Hematopoietic multipotent progenitor cell treated with erythropoietin and hydrocortisone succinate and interleukin-3 and kit ligand, for 4 days (in vitro differentiated cells): ENCODE measurements around the gene CPD.
"Not testable (repeated sequence)": the region's sequence is repeated elsewhere in the genome, so short reads cannot be mapped to it uniquely, and the experiment has no call there.

Source experiments
- DNase-seq: peaks from one replicate; pipeline ENCODE4 v3.0.0-alpha.2; 2015

Gene CPD

DNA sequence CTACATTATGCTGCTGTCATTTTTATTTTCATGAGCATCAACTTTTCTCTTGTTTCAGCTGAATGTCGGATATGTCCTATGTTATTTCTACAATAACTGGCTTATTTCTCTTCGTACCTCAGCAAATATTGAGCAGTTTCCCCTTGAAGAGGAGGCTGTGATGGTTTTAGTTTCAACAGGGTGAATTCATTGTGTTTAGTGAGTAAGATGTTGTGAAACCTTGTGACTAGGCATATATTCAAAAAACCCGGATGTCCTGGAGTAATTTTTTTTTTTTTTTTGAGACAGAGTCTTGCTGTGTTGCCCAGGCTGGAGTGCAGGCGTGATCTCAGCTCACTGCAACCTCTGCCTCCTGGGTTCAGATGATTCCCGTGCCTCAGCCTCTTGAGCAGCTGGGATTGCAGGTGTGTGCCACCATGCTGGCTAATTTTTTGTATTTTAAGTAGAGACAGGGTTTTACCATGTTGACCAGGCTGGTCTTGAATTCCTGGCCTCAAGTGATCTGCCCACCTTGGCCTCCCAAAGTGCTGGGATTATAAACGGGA, 11.1 kb downstream of the CPD start:
- no peak for DNase-seq

DNA sequence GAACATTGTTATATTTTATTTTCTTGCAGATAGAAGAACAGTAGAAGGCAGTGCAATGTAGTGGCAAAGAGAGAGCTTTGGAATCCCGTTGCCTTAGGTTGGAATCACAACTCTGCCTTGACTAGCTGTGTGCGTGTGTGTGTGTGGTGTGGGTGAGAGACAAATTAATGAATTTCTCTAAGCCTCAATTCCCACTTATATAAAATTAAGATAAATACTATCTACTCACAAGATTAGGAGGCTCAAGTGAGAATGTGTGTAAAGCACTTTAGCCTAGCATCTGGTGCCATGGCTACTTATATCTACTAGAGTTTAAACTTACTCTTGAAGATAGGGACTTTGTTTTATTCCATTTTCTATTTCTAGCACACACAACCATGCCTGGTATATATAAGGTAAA, 12.8 kb downstream of the CPD start:
- DNase-seq = no peak

DNA sequence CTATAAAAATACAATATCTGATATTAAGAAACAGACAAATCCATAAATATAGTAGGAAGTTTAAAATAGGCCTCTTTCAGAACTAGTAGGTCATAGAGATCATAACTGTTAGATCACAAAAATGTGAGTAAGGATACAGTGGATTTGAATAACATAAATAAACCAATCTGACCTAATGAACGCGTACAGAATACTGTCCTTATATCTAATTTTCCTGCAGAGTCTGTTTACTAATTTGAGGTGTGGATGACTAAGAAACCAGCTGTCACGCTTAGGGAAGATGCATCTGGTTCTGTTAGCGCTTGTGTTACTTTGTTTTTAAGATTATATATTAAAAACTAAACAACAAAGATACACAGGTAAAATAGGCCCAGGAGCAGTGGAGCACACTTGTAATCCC, 14.8 kb downstream of the CPD start:
- DNase-seq = no peak

DNA sequence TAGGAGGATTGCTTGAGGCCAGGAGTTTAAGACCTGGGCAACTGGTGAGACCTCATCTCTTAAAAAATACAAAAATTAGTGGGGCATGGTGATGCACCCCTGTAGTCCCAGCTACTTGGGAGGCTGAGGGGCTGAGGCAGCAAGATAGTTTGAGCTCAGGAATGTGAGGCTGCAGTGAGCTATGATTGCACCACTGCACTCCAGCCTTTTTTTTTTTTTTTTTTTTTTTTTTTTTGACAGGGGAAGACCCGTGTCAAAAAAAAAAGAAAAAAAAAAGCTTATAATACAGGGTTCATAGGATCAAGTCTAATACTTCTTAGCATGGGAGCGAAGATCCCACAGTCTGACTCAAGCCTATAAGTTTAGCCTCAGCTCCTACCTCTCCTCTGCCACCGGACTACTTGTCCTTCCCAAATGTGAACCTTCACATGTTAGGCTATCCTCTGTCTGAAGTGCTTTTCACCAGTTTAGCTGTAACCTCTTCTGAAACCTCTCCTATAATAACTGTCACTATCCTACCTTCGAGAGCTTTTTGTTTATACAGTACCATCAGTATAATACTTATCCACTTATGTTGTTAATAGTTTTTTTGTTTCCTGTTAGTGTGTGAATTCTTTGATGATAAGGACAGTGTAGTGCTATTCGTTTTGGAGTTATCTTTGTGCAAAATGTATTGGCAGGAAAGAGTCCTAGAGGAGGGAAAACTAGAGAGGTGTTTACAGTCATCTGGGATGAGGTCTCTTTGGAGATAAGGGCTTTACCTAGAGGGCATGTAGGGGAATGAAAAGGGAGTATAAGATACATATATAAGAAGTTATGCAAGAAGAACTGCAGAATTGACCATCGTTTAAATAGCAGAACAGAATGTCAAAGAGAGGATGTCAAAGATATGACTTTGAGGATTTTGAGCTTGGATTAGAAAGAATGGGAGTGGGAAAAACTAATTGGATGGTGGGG, 15.5 kb downstream of the CPD start:
- no peak for DNase-seq

DNA sequence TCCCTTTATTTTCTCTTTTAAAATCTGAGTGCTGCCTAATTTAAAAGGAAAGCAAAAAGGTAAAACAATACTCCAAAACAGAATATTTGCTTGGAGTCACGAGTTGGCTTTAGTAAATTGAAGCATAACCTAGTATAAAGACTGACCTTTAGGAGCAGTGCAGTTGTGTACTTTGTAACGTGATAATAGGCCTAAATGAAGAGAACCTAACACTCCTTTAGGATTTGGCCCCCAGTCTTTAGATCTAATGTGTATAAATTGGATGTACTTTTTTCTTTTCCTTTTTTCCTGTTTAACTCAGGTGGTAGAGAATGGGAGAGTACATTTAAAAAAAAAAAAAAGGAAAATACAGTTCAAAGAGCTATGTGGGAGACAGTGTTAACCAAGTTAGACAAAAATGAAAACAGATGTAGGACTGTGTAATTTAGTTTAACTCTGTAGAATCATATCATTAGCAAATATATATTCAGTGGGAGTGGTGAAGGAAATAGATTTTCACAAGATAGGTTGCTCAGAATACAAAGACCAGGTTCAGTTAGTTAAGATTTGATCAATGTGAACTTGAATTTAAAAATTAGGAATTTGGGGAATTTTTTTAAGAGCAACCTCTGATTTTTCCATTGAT, 16.8 kb downstream of the CPD start:
- DNase-seq = no peak

DNA sequence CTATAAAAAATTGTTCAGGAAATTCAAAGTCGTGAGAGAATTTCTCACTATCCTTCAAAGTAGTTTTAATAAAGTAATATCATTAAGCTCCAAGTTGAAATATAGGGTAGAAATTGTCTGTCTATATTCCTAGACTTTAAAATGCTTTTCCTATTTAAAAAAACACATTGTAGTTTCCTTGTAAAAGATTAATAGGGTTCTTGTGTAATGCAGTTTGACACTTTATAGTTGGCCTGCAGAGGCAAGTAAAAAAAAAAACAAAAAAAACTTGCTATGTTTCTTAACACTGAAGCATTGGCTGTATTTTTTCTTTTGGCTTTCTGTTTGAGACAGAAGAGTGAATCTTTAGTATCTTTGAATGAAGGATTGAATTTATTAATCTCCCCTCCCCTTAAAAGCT, 17.4 kb downstream of the CPD start:
- DNase-seq = no peak

DNA sequence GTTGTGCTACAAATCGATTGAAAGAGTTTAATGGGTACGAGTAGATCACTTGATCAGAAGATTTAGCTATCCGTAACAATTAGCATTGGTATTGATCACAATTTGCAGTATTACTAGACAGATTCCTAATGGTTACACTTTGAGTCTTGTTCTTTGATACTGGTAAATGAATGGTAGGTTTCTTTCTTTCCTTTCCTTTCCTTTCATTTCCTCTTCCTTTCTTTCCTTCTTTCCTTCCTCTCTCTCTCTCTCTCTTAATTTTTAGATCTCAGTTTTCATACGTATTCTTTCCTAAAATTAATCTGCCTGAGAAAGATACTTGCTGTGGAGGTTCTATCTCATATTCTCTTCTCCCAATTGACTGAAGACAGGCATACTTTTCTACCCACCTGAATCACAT, 17.9 kb downstream of the CPD start:
- no peak for DNase-seq

DNA sequence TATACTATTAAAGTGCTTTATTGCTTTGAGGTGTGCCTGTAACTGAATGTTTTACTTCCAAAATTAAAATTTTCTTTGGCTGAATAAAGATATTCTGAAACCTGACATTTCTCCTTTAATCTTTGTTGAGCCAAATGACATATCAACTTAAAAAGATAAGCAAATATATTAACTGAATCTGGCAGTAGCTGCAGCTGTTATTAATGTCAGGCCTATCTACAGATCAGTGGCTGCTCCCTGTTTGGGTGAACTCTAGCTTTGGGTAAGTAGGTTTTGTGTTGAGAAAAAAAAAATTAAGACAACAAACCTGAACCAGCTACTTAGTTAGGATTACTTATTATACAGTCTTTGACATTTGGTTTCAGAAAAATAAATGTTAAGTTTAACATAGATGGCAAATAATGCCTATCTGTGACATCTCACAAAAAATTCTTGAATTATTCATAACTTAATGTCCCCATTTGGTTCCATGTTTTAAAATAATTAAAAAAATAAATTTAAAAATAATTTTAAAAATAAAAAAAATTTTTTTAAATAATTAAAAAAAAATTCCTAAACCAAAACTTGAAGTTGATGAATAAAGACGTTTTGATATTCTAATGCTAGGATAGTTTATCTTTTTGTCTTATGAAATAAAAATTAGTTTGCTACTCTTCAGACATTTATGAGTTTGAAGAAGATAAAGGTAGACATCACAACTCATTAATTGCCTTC, 19.8 kb downstream of the CPD start:
- DNase-seq = peak; percentile 27

DNA sequence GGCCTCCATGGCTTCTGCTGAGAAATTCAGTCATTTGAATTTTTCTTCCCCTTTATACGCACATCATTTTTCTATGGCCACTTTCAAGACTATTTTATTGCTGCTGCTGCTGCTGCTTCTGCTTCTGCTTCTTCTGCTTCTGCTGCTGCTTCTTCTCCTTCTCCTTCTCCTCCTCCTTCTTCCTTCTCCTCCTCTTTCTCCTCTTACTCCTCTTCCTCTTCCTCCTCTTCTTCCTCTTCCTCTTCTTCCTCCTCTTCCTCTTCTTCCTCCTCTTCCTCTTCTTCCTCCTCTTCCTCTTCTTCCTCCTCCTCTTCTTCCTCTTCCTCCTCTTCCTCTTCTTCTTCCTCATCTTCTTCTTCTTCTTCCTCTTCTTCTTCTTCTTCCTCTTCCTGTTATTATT, 22.4 kb downstream of the CPD start:
- DNase-seq = no peak

DNA sequence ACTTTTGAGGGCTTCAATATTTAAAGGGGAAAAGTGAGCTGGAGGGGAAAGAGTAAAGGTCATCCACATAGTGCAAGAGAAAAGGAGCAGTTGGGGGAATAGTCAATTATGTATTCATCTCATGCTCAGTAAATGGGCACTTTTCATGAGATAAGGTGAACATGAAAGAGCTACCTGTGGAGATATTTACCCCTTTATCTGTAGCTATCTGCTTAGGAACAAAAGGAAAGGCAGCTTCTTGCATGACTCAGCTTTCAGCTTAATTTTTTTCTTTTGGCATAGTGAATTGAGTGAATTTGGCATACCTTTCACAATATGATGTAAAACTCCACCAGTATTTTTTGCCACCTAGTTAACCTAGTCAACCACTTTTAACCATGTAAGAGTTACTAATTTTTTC, 26.4 kb downstream of the CPD start:
- no peak for DNase-seq

DNA sequence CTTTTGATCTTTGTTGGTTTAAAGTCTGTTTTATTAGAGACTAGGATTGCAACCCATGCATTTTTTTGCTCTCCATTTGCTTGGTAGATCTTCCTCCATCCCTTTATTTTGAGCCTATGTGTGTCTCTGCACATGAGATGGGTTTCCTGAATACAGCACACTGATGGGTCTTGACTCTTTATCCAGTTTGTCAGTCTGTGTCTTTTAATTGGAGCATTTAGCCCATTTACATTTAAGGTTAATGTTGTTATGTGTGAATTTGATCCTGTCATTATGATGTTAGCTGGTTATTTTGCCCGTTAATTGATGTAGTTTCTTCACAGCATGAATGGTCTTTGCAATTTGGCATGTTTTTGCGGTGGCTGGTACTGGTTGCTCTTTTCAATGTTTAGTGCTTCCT, 31.9 kb downstream of the CPD start:
- DNase-seq = not testable (repeated sequence)

DNA sequence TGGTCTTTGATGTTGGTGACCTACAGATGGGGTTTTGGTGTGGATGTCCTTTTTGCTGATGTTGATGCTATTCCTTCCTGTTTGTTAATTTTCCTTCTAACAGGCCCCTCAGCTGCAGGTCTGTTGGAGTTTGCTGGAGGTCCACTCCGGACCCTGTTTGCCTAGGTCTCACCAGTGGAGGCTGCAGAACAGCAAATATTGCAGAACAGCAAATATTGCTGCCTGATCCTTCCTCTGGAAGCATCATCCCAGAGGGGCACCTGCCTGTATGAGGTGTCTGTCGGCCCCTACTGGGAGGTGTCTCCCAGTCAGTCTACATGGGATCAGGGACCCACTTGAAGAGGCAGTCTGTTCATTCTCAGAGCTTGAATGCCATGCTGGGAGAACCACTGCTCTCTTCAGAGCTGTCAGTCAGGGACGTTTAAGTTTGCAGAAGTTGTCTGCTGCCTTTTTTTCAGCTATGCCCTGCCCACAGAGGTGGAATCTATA, 33.3 kb downstream of the CPD start:
- DNase-seq = not testable (repeated sequence)

DNA sequence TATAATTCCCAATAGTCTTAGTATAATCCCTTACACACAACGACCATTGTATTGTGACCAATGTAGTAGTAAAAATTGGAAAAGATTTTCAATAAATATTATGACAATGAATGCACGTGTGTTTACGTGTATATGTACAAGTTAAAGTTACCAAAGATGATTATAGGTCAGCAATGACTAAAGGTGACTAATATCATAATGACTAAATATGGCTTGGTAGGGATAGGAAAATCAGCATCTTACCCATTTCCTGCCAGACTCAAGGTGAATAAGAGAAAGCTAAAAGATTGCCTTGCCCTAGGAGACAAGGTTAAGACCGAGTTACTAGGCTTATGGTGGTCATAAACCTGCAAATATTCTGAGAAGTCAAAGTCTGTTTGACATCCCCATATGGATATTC, 34.4 kb downstream of the CPD start:
- DNase-seq = no peak

DNA sequence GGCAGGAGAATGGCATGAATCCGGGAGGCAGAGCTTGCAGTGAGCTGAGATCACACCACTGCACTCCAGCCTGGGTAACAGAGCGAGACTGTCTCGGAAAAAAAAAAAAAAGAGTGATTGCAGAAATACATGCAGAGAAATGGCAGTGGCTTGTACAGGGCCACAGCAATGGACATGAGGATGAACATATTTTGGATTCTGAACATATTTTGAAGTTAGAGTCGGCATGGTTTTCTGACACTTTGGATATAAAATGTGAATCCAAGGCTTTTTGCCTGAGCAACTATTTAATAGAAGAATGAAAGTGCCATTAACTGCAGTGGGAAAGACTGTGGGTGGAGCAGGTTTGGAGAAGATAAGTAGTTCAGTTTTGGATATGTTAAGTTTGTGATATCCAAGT, 35.8 kb downstream of the CPD start:
- no peak for DNase-seq

DNA sequence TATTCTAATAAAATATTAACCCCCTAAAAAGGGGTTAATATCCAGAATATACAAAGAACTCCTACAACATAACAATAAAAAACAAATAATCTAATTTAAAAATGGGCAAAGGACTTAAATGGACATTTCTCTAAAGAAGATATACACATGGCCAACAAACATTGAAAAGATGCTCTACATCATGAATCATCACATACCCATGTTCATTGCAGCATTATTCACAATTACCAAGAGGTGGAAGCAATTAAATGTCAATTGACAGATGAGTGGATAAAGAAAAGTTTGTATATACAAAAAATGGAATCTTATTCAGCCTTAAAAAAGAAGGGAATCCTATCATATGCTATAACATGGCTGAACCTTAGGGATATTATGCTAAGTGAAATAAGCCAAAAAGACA, 36.8 kb downstream of the CPD start:
- DNase-seq = no peak

DNA sequence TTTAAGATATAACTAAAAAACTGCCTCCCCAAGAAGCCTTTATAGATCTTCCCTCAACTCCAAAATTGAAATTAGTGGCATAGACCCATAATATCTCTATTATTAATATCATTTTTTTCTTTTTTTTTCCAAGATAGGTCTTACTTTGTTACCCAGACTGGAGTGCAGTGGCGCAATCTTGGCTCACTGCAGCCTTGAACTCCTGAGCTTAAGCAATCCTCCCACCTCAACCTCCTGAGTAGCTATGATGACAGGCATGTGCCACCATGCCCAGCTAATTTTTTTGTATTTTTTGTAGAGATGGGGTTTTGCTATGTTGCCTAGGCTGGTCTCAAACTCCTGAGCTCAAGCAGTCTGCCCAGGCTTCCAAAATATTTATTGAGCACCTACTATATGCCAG, 39.3 kb downstream of the CPD start:
- DNase-seq = not testable (repeated sequence)

DNA sequence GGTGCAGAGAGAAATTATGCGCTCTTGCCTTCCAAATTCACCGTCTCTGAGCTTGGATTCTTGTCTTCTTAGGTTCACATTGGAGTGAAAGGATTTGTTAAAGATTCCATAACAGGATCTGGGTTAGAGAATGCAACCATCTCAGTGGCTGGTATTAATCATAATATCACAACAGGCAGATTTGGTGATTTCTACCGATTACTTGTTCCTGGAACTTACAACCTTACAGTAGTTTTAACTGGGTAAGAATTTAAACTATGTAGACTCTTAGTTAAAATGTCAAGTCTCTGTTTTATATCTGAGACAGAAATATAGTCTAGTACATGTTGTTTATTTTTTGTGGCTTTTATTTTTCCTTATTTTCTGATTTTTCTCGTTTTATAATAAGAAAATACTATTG, 42.9 kb downstream of the CPD start:
- no peak for DNase-seq

DNA sequence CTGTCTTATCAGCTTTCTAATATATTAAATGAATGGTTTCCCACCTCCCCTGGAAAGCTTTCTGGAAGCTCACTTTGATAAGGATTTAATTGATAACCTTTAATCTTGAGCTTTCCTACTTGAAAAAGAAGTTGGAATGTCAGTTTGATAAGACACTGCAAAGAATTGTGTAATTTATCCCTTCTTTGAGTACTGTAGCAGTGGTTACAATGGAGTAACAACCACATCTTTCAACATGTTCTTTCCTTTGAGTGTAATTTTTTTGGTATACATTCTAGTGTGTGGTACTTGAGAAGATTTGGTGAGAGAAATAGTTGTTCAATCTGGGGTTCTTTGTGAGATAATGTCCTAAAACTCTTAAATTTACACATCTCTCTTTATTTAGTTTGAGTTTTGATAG, 43.4 kb downstream of the CPD start:
- peak; percentile 36 for DNase-seq

DNA sequence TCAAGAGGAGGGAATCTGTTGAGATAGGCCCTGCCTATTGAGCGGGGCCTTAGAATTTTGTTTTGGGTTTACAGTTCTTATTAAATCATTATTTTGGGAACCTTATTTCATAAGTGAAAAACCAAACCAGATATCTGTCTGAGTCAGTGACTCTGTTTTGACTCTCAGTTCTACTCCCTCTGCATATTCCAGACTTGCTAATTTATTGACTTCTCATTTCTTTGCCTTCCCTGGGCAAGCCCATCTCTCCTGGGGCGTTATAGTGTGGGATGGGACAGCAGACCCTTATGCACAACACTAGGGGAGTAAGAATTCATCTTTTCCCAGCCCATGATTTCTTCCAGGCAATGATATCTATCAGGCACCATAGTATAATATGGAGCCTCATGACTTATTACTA, 45.7 kb downstream of the CPD start:
- DNase-seq = no peak

DNA sequence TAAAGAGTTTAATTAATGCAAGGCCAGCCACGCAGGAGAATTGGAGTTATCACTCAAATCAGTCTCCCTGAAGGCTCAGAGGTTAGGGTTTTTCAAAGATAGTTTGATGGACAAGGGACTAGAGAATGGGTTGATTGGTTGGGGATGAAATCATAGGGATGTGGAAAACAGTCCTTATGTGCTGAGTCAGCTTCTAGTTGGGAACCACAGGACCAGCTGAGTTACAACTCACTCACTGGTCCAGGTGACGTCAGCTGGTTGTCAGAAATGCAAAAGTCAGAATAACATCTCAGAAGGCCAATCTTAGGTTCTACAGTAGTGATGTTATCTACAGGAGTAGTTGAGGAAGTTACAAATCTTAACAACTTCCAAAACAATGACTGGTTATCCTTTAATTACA, 47.6 kb downstream of the CPD start:
- DNase-seq = peak; percentile 7

DNA sequence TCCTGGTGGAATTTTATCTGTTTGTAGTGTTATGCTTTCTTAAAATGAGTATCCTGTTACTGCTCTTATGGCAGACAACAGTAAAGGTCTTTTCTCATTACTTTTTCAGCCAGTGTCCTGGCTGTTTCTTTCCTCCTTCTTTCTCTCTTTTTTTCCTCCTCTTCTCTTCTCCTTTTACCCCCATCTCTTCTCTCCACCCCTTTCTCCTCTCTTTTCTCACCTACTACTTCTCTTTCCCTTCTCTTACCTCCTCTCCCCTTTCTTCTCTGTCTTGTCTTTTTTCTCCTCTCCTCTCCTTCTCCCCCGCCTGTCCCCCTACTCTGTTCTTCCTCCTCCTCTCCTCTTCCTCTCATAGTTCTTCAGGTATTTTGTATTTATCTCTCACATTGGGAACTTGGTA, 48.9 kb downstream of the CPD start:
- no peak for DNase-seq

DNA sequence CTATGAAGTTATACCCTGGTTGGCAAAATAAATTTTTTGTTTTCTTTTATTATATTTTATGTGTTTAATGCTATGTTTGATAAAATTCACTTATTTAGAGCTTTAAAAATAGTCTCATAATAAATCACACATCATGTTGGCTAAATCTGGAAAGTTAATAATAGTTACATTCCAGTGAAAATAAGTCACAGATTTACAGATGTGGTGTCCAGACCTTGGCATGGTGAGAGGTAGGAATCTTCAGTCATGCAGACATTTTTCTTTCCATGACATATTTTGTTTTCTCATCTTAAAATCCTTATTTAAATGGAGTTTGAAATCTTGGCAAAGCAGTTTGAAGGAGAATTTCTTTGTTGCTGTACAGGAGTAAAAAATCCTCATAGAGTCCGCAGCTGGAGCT, 50.4 kb downstream of the CPD start:
- DNase-seq = no peak

DNA sequence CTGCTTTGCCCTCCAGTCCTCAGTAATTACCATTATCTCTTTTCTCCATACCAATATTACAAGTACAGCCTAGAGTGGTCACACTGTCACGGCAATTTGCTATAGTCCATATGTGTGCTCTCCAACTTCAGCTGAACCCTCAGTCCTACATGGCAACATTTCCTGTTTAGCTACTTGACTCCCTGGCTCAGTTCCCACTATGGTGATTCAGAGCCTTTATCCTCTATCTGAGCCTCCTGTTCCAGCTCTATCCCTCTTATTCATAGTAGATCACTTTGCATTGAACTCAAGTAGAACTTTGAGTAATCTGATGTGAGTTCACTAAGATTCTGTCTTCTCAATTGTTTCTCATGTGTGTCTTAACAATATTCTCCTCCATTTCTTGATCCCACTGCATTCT, 54.8 kb downstream of the CPD start:
- peak; percentile 51 for DNase-seq

DNA sequence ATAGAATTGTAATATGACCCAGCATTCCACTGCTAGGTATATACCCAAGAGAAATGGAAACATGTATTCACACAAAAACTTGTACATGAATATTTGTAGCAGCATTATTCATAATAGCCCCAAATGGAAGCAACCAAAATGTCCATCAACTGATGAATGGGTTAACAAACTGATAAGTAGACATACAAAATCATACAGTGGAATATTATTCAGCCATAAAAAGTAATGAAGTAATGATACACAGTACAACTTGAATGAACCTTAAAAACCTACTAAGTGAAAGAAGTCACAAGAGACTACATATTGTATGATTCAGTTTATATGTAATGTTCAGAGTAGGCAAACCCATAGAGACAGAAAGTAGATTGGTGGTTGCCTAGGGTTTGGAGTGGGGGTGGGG, 58.0 kb downstream of the CPD start:
- no peak for DNase-seq
